T-helper 1 cell (primary cell): ENCODE data around the gene CLASP2.

Experiments used
- DNase-seq, 5 donors: peaks; one replicate each; pipeline ENCODE4 v3.0.0-alpha.2; 2012 to 2020

CLASP2 gene

DNA sequence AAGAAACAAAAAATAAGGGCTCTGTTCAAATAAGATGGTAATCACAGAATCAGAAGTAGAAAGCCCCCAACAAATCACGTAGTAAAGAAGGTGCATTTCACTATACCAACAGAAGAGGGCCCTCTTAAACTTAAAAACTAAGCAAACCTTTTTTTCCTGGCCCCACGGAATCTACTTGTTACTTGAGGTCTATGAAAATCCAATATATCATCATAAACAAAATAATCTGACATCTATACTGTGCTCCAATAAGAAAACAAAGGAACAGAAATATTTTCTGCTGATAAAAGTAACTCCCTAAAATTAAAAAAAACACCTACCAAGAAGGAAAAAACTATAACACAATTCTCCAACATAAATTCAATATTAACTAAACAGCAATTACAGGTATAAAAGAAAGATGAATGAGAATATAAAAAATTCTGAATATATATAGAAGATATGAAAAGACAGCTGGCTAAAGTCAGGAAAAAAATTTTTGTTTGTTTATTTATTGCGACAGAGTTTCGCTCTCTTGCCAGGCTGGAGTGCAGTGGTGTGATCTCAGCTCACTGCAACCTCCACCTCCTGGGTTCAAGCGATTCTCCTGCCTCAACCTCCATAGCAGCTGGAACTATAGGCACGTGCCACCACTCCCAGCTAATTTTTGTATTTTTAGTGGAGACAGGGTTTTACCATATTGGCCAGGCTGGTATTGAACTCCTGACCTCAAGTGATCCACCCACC is 81.8 kb downstream of the CLASP2 start:
- peak in 1 of 5 donors; percentile 13 for DNase-seq

DNA sequence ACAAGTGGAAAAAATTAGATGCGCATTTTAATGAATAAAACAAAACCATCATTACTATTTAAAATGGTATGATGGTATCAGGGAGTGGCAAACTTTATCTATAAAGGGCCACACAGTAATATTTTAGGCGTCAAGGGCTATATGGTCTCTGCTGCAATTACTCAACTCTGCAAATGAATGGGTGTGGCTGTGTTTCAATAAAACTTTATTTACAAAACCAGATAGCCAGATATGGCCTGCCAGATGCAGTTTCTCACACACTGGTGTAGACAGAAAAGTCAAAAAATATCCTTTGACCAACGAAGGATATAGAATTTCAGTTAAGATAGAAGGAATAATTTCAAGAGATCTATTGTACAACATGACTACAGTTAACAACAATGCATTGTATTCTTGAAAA is 83.8 kb downstream of the CLASP2 start:
- no peak for DNase-seq

DNA sequence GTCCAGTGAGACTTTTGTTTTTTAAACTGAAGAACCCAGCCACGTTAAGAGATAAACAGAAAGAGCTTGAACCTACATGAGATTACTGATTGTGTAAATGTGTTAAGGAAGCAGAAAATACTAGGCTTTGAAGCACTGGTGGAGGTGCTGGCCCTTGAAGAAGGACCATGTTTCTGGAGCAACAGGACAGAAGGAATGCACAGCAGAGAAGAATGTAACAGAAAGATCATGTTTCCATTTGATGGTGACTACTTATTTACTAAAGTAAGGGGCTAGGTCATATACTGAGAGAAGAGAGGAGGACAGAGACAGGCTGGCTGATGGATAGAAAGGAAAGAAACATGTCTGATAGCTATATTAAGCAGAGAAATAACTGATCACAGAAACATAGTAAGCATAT is 88.8 kb downstream of the CLASP2 start:
- no peak for DNase-seq

DNA sequence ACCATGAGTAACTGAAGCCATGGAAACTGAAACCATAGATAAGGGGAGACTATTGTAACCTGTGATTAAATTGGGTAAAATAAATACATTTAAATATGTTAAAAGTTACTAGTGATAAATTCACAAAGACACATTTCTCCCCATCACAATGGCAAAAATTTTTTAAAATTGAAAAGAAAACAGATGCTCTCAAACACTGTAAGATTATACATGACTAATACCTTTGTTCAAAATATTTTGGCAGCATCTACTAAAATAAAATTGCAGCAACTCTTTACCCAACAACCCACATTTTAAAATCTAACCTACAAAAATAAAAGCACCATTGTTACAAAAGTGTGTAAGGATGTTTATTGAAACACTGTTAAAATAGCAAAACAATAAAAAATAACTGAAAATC is 93.3 kb downstream of the CLASP2 start:
- no peak for DNase-seq

DNA sequence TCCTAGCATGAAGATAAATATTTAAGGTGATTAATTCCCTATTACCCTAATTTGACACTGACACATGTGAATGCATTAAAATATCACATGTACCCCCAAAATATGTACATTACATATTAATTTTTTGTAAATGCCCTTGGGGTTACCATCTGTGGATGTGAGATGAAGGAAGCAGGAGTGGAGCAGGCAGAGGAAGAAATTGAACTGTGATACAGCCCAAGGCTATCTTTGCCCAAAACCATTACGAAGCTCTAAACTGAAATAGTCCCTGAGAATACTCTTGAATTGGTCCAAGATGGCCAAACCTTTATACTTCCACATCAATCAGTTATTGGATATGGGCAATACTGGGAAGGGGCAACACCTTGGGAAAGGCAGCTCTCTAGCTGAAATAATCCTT is 105.0 kb downstream of the CLASP2 start:
- DNase-seq, result no peak

DNA sequence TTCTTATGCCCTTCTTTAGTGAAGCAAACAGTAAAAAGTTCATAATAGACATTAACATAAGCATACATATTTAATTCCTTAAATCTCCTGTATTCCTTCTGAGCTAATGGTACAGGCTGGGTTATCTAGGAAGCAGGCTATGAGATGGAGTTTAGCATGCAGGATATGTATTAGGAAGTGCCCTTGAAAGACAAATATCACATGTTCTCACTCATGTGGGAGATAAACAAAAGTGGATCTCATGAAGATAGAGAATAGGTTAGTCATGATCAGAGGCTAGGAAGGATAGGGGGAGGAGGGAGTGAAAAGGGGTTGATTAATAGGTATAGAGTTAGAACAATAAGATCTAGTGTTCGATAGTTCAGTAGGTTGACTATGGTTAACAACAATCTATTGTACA is 105.4 kb downstream of the CLASP2 start:
- DNase-seq, result no peak

DNA sequence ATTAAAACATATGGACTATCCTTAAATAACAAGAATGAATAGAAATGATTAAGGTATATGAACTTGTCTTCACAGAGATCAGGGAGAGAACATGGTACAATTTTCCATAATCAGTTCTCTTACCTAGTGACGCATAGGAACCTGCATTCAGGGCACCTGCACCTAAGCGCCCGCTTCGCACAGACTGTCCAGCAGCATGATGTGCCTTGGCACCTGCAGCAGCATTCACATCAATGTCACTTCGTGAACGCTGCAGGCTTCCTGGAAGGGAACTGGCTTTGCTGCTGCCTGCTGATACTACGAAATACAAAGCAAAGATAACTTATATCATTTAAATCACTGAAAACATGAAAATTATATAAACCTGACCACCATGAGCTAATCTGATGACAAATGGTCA is 115.2 kb downstream of the CLASP2 start:
- no peak for DNase-seq

DNA sequence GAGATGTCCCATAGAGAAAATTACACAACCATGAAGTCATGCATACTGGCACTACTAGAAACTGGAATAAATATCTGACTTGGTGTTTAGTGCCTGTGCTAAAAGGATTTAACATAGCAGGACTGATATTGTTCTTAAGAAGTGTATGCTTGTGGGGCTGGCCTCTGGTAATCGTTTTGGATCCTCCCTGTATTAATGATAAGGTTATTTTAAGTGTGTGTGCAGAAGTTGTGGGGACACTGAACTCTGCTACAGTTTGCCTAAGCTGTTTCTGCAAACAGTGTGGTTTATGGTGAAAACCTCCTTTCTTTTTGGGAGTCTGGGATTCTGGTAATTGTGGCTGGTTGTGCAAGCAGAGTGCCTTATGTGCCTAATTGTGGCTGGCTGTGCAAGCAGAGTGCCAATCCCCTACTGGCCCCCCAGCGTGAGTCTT is 120.8 kb downstream of the CLASP2 start:
- no peak for DNase-seq

DNA sequence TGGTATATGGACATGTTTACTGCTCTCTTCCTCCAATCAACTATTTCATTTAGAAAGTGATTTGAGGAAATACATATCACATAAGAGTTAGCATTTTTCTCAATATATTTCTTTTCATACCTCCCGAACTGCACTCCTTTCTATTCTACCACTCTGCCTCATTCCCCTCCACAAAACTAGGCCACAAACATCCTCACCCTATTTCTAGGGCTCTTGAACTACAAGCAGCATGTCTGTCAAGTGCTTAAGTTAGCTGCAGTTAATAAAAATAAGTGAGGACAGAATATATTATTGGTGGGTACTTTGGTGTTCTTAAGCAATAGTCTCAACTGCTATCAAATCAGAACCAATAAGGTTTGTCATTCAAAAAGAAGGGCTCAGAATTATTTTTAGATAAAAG is 125.1 kb downstream of the CLASP2 start:
- no peak for DNase-seq

DNA sequence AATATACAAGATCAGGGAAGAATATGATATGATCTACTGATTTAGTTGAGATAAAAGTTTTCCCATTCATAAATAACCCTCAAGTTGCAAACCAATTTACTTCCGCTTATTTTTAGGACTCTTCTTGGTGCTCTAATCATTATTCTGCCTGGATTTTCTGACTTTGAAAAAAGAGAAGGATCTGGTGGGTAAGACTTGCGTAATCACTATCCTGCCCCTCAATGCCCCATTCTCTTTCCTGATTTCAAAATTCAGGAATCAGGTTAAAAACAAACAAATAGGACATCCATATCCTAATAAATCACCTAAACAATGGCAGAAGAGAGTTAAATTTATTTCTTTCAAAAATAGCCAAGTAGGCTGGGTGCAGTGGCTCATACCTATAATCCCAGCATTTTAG is 127.5 kb downstream of the CLASP2 start:
- DNase-seq, result no peak

DNA sequence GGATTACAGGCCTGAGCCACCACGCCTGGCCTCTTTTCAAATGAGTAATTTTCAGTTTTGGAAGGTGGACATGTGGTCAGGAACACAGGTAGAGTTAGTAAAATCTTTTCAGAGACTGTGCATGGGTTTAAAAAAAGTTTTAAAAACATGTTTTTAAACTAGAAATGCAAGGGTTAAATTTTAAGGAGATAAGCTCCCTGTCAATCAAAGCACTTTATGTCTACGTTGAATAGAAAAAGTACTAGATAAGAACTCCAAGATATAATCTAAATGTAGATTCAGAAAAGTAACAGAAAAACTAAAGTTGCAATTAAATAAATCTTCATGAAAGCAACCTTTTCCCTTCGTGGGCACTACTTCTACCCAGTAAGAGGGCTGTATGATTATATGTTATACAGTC is 131.7 kb downstream of the CLASP2 start:
- DNase-seq, result no peak

DNA sequence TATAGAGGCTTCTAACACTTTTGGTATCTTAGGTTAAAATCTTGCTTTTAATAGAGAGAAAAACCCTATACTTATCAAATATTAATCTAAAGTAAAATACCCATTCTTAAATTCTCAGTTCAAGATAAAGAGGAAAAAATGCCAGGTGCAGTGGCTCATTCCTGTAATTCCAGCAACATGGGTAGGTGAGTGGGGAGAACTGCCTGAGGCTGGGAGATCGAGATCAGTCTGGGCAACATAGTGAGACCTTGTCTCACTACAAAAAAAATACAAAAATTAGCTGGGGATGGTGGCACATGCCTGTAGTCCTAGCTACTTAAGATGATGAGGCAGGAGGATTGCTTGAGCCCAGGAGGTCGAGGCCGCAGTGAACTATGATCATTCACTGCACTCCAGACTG is 135.8 kb downstream of the CLASP2 start:
- DNase-seq, result no peak

DNA sequence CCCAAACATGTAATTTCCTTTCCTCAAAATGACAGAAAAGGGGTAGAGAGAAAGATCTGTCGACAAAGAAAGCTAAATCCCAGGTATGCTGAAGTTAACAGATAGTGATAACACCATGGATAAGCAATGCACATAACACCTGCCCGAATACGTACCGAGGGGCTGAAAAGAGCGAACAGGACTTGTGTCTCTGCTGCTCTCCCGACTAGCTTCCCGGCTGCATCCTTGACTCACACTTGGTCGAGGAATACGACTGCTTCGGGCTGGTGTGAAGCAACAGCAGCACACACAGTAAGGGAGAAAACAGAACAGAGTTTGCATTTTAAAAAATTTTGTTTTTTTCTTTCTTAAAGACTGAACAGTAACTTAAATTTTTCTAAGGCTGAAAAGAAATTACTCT is 136.4 kb downstream of the CLASP2 start:
- no peak for DNase-seq

DNA sequence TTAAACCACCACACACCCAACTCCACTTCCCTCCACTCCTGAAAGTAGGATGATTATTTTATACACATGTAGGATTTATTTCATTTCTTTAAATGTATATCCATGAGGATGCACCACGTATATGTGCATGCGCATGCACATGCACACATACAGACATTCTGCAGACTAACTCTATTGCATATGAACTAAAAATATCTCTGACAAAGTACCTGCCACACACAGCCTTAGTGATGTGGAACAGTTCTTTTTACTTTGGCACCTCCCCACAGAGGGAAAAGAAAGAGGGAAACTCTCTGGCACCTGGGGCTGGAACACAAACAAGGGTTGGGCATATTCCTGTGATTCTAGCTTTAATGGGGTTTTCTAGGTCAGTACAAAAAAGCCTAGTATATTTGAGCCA is 138.2 kb downstream of the CLASP2 start:
- no peak for DNase-seq

DNA sequence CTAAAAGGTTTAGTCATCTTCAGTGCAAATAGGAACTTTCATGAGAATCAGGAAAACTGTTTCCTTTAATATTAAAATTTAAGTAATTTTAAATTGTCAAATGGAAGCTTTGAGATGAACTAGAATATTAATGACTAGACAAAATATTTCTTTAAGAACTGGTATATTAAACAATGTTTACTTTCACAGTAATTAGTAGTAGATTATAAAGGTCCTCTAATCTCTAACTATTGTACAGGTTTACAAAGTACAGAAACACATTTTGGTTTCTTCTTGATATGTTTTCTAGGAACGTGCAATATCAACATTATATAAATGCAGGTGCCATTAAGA is 138.9 kb downstream of the CLASP2 start:
- DNase-seq, result no peak

DNA sequence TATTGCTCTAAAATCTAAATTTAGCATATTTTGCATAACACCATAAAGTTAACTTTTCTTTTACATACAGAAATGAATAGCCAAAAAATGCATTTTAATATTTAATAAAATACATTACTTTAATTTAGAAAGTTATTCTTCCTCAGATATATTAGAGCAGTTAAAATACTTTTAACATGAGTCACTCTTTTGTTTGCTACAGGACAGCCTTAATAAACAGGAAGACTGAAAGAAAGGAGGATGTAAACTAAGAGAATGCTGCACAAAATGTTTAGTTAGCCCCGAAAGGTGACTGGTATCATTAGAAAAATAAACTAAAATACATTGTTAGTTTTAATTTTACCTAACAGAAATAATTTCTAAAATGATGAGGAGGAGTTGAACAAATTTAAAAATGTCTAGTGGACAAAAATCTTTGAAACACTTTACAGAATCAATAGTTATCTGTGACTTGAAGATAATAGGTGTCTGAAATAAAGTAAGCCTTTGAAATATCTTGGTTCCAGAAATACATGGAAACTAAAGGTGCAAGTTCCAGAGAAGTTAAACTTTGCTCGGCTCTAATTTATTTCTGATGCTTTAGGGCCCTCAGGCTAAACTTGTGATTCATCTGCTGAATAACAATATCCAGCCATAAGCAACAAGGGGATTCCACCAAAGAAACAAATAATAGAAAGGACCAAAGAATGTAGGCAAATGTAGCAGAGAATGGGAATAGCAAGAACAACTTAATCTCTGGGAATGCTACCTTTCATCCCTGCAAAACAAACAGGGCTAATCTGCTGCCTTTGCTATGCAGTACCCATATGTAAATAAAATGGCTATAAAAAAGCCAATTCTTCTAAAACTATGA is 139.5 kb downstream of the CLASP2 start:
- no peak for DNase-seq

DNA sequence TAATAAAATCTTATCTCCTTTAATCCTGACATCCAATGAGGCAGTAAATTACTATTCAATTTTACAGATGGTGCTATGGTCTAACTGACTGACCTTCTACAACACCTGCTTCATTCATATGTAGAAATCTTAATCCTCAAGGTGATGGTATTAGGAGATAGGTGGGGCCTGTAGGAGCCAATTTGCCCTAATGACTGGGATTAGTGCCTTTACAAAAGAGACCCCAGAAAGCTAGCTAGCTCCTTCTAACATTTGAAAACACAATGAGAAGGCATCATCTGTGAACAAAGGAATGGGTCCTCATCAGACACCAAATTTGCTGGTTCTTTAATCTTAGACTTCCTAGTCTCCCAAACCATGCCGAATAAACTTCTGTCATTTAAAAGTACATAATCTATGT is 140.5 kb downstream of the CLASP2 start:
- no peak for DNase-seq

DNA sequence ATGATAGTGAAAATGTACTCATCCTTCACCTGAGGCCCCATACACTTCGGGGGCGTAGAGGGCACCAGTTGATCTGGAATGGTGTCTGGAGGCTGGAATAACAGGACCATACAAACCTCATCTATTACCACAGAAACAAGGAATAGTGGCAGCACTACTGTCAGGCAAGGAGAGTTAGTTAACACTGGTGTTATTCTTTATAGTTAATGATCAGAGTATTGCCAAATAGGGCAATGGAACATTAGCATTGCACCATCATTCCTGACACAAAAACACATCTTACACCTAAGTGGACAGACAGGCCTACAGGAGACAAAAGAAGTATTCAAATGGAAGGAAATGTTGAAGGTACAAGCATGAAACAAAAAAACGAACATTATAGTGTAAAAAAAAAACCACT is 140.9 kb downstream of the CLASP2 start:
- no peak for DNase-seq

DNA sequence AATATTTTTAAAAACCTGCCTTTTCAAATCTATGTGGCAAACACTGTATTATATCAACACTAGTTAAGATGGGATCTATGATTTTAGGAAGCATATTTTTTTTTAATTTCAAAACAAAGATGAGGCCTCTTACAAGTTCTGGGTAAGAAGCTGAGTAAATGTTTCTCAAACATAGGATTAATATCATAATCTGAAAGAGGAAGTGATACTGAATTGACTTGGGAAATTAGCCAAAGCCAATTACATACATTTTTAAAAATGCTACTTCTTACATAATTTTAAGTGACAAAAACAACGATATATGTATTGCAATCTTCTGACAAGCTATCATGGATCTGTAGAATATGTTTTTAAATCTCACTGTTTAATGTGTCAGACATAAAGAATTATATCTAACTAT is 142.7 kb downstream of the CLASP2 start:
- no peak for DNase-seq

DNA sequence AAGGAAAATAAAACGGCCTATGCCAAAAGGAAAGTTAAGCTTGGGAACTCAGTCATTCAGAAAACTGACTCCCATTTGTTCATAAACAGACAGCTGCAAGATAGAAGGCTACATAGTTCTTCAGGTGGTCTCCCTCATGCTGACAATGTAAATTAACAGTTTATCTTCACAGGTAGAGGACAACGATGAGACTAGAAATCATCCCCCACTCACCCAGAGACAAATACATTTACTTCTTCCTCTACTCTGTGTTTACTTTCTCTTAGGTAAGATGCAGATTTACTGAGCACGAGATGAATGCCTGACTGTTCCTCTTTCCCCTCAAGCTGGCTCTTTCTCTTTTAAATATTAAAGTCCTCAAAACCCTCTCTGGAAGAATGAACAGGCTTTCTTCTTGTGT is 160.2 kb downstream of the CLASP2 start:
- DNase-seq, result no peak

DNA sequence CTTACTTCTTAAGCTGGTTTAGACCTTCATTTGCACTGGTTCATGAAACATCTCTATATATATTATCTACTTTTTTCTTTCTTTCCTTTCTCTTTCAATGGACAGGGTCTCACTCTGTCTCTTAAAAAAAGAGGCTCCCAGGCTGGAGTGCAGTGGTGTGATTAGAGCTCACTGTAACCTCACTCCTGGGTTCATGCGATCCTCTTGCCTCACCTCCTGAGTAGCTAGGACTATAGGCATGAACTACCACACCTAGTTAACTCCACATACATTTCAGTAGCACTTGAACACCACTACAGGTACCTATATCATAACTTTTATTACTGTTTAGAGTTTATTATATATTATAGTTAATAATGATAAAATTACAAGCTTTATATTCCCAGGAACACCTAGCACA is 160.8 kb downstream of the CLASP2 start:
- no peak for DNase-seq

DNA sequence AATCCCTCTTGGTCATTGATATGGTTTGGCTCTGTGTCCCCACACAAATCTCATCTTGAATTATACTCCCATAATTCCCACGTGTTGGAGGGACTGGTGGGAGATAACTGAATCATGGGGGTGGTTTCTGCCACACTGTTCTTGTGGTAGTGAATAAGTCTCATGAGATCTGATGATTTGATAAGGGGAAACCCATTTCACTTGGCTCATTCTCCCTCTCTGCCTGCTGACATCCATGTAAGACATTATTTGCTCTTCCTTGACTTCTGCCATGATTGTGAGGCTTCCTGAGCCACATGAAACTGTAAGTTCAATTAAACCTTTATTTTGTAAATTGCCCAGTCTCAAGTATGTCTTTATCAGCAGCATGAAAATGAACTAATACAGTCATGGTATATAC is 171.0 kb downstream of the CLASP2 start:
- no peak for DNase-seq

DNA sequence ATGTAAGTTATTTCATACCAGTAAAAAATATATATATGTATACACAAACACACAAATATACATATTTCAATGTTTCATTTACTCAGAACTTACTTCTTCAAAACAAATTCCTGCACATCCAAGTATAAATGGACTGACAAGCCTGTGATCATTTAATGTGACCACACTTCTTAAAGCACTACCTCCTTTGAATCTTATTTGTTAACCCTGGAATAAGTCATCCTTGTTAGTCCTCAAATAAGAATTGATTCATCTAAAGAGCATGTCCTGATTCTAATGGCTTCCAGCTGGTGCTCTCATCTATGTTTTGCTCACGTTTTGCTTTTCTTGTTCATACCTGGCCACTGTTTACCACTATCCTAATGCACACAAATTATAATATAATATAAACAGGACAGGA is 173.9 kb downstream of the CLASP2 start:
- no peak for DNase-seq

DNA sequence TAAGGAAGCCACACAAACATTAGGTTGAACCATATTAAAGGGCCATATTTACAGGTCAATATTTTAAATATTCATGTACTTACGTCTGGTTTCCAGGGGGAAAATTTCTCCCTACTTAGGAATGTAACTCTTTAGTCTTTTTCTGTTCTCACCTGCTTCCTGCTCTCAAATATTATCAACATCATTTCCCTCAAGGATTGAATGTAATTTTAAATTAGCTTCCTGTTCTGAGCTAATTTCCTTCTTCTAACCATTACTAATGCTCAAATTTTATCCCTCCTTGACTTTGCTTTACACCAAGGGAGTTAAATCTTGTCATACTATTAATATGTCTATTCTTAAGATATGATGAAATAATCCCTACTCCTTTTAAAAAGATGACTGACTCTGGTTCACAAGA is 174.5 kb downstream of the CLASP2 start:
- no peak for DNase-seq

DNA sequence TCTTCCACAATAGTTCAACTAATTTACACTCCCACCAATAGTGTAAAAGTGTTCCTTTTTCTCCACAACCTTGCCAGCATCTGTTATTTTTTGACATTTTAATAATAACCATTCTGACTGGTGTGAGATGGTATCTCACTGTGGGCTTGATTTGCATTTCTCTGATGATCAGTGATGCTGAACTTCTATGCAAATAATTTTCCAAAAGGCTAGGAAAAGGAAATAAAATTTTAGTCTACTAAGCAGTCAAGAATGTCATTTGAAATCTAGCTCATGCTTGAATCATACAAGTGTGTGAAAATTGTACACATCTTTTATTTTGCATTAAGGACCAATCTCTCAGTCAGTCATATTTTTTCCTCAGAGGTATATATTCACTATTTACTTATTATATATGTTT is 176.1 kb downstream of the CLASP2 start:
- no peak for DNase-seq
